NCI-H82 treated with DMSO at 0.1 percent for 48 hours (cell line): ENCODE results near the gene GPR35.
"Not testable (repeated sequence)": the region's sequence is repeated elsewhere in the genome, so short reads cannot be mapped to it uniquely, and the experiment has no call there.

Experiments used
- DNase-seq: peaks from one replicate; lab custom pipeline; 2025; ENCODE audit not compliant: unreplicated experiment; lab: John Stamatoyannopoulos, UW

Gene GPR35

GRCh38 chr2:240602266-240603050 lies 22.8 kb upstream of the GPR35 start:
- no peak for DNase-seq

- DNase-seq: no peak
These were observed 22.0 kb upstream of the GPR35 start for GRCh38 chr2:240603081-240603835.

GRCh38 chr2:240603846-240604245 lies 21.4 kb upstream of the GPR35 start:
- DNase-seq: no peak

- DNase-seq: no peak
These were observed 20.9 kb upstream of the GPR35 start for GRCh38 chr2:240604291-240604938.

- no peak for DNase-seq
These were observed 20.2 kb upstream of the GPR35 start for GRCh38 chr2:240604939-240605716.

GRCh38 chr2:240605867-240606743 lies 19.2 kb upstream of the GPR35 start:
- DNase-seq: no peak

GRCh38 chr2:240611601-240612210 lies 13.6 kb upstream of the GPR35 start:
- no peak for DNase-seq

- no peak for DNase-seq
These were observed 11.5 kb upstream of the GPR35 start for GRCh38 chr2:240613781-240614180.

GRCh38 chr2:240614391-240614790 lies 10.9 kb upstream of the GPR35 start:
- DNase-seq: no peak

- DNase-seq: no peak
These were observed 9.9 kb upstream of the GPR35 start for GRCh38 chr2:240615396-240615795.

GRCh38 chr2:240615820-240616547 lies 9.3 kb upstream of the GPR35 start:
- no peak for DNase-seq

- not testable (repeated sequence) for DNase-seq
These were observed 8.2 kb upstream of the GPR35 start for GRCh38 chr2:240616860-240617666.

GRCh38 chr2:240618776-240619175 lies 6.5 kb upstream of the GPR35 start:
- no peak for DNase-seq

- no peak for DNase-seq
These were observed 5.7 kb upstream of the GPR35 start for GRCh38 chr2:240619506-240620148.

GRCh38 chr2:240620149-240620731 lies 5.0 kb upstream of the GPR35 start:
- DNase-seq: no peak

GRCh38 chr2:240620859-240621258 lies 4.4 kb upstream of the GPR35 start:
- DNase-seq: no peak

GRCh38 chr2:240622060-240622411 lies 3.2 kb upstream of the GPR35 start:
- no peak for DNase-seq
